WTC11 (cell line): ENCODE results near the gene SEC22A. TPM values are rescaled to one million over a fixed set of nuclear protein-coding genes. Genes with fewer than 3 reads are reported as not detected.

Source experiments
- ATAC-seq: fragments of 200-7000 bp; cut with Tn5 transposase; 2 replicates; pipeline ENCODE4 v1.10.0; 2021; ENCODE audit warnings: mild to moderate bottlenecking, moderate library complexity
- CTCF ChIA-PET: fragments of 300-600 bp; sonication (Branson Sonifier 250); formaldehyde crosslinking; loops from one replicate; lab custom pipeline; 2021; ENCODE audit warnings: antibody characterized with exemption; lab: Charles Lee
- POLR2A ChIA-PET: fragments of 350-600 bp; sonication (Branson Sonifier 250); formaldehyde crosslinking; loops from one replicate; lab custom pipeline; 2021; ENCODE audit warnings: antibody characterized with exemption; lab: Charles Lee
- DNase-seq: peaks from one replicate; pipeline ENCODE4 v3.0.0; 2021; ENCODE audit warnings: low spot score
- H3K27ac Mint-ChIP-seq: 2 replicates; pipeline ENCODE4 v1.8.0; 2021; ENCODE audit warnings: mixed read lengths
- H3K27me3 Mint-ChIP-seq: 2 replicates; pipeline ENCODE4 v1.8.0; 2021; ENCODE audit warnings: low read depth, mild to moderate bottlenecking, moderate library complexity, mixed read lengths
- H3K36me3 Mint-ChIP-seq: 2 replicates; pipeline ENCODE4 v1.8.0; 2021; ENCODE audit warnings: mixed read lengths
- H3K4me1 Mint-ChIP-seq: 2 replicates; pipeline ENCODE4 v1.8.0; 2022; ENCODE audit warnings: mixed read lengths
- H3K4me3 Mint-ChIP-seq: 2 replicates; pipeline ENCODE4 v1.8.0; 2021; ENCODE audit warnings: mild to moderate bottlenecking, moderate library complexity, mixed read lengths
- H3K9me3 Mint-ChIP-seq: 2 replicates; pipeline ENCODE4 v1.8.0; 2021; ENCODE audit warnings: mixed read lengths
- AFF4 ChIP-seq: sonication (generic); formaldehyde crosslinking; IDR thresholded peaks from 2 replicates; pipeline ENCODE4 v1.8.1; 2023; ENCODE audit warnings: mild to moderate bottlenecking, missing genetic modification reagents, borderline replicate concordance
- ATF1 ChIP-seq: sonication (generic); formaldehyde crosslinking; IDR thresholded peaks from 2 replicates; pipeline ENCODE4 v1.8.1; 2023; ENCODE audit warnings: mild to moderate bottlenecking, moderate library complexity, missing genetic modification reagents
- ATF6 ChIP-seq: sonication (generic); formaldehyde crosslinking; IDR thresholded peaks from 2 replicates; pipeline ENCODE4 v1.8.1; 2023; ENCODE audit warnings: mild to moderate bottlenecking, missing genetic modification reagents
- CBFB ChIP-seq: sonication (generic); formaldehyde crosslinking; IDR thresholded peaks from 2 replicates; pipeline ENCODE4 v1.8.1; 2022; ENCODE audit warnings: mild to moderate bottlenecking, low read depth, missing genetic modification reagents
- ETV6 ChIP-seq: sonication (generic); formaldehyde crosslinking; IDR thresholded peaks from 2 replicates; pipeline ENCODE4 v1.8.1; 2022; ENCODE audit warnings: mild to moderate bottlenecking, missing genetic modification reagents
- GABPB1 ChIP-seq: sonication (generic); formaldehyde crosslinking; IDR thresholded peaks from 2 replicates; pipeline ENCODE4 v1.8.1; 2023; ENCODE audit warnings: mild to moderate bottlenecking, missing genetic modification reagents
- HMGA2 ChIP-seq: fragments of 250-450 bp; sonication (Bioruptor Pico); IDR thresholded peaks from 2 replicates; pipeline ENCODE4 v1.4.0; 2021; ENCODE audit warnings: mild to moderate bottlenecking, moderate library complexity
- HMGXB4 ChIP-seq: sonication (generic); formaldehyde crosslinking; IDR thresholded peaks from 2 replicates; pipeline ENCODE4 v1.8.1; 2023; ENCODE audit warnings: mild to moderate bottlenecking, moderate library complexity, missing genetic modification reagents
- JUN ChIP-seq: sonication (generic); formaldehyde crosslinking; IDR thresholded peaks from 2 replicates; pipeline ENCODE4 v1.8.0; 2023; ENCODE audit warnings: mild to moderate bottlenecking, missing genetic modification reagents
- MLX ChIP-seq: sonication (generic); formaldehyde crosslinking; IDR thresholded peaks from 2 replicates; pipeline ENCODE4 v1.8.1; 2023; ENCODE audit warnings: mild to moderate bottlenecking, missing genetic modification reagents, moderate library complexity
- NR1H2 ChIP-seq: sonication (generic); formaldehyde crosslinking; IDR thresholded peaks from 2 replicates; pipeline ENCODE4 v1.9.0; 2021; ENCODE audit warnings: mild to moderate bottlenecking, moderate library complexity, missing genetic modification reagents
- NR2C2 ChIP-seq: sonication (generic); formaldehyde crosslinking; IDR thresholded peaks from 2 replicates; pipeline ENCODE4 v1.8.0; 2022; ENCODE audit warnings: mild to moderate bottlenecking, missing genetic modification reagents
- OVOL2 ChIP-seq: fragments of 250-450 bp; sonication (Bioruptor Pico); IDR thresholded peaks from 2 replicates; pipeline ENCODE4 v1.9.0; 2021; ENCODE audit warnings: mild to moderate bottlenecking, borderline replicate concordance
- PRDM15 ChIP-seq: sonication (generic); formaldehyde crosslinking; IDR thresholded peaks from 2 replicates; pipeline ENCODE4 v1.8.0; 2022; ENCODE audit warnings: missing genetic modification reagents
- SMAD4 ChIP-seq: sonication (generic); formaldehyde crosslinking; IDR thresholded peaks from 2 replicates; pipeline ENCODE4 v1.8.0; 2022; ENCODE audit warnings: mild to moderate bottlenecking, missing genetic modification reagents
- TEAD1 ChIP-seq: sonication (generic); formaldehyde crosslinking; IDR thresholded peaks from 2 replicates; pipeline ENCODE4 v1.8.0; 2022; ENCODE audit warnings: mild to moderate bottlenecking, missing genetic modification reagents
- TEAD4 ChIP-seq: sonication (generic); formaldehyde crosslinking; IDR thresholded peaks from 2 replicates; pipeline ENCODE4 v1.8.0; 2022; ENCODE audit warnings: mild to moderate bottlenecking, missing genetic modification reagents
- ZBTB21 ChIP-seq: sonication (generic); formaldehyde crosslinking; IDR thresholded peaks from 2 replicates; pipeline ENCODE4 v1.8.1; 2023; ENCODE audit warnings: mild to moderate bottlenecking, missing genetic modification reagents, borderline replicate concordance
- ZNF138 ChIP-seq: sonication (generic); formaldehyde crosslinking; conservative IDR thresholded peaks from 2 replicates; pipeline ENCODE4 v1.8.1; 2022; ENCODE audit warnings: mild to moderate bottlenecking, moderate library complexity, missing genetic modification reagents
- ZNF232 ChIP-seq: sonication (generic); formaldehyde crosslinking; IDR thresholded peaks from 2 replicates; pipeline ENCODE4 v1.8.0; 2022; ENCODE audit warnings: mild to moderate bottlenecking, missing genetic modification reagents
- ZNF263 ChIP-seq: sonication (generic); formaldehyde crosslinking; IDR thresholded peaks from 2 replicates; pipeline ENCODE4 v1.8.1; 2022; ENCODE audit warnings: low read depth, mild to moderate bottlenecking, moderate library complexity, missing genetic modification reagents
- total RNA-seq: library from RNA; stranded (reverse); gene quantifications from 3 replicates; pipeline ENCODE4 v1.2.3, GENCODE V29; 2021

SEC22A gene
- total RNA-seq, 1 experiment from 2014 or later, result 12.6 TPM

GRCh38 chr3:123276346-123277006 lies 74.7 kb downstream of the SEC22A start:
- CTCF ChIA-PET, result interaction anchor here (1.9 to 2.3 kb wide), 2 partner anchors 10 to 31 kb away, joined by 6 to 7 read pairs; no protein-coding TSS in a partner anchor
- Mint-ChIP-seq H3K4me3 (no peak overlapping the region), H3K27ac (no peak overlapping the region), H3K36me3 (peaks cover 5% of the 10 kb centered on the region), H3K9me3 (peaks cover 4% of the 10 kb centered on the region), H3K27me3 (no peaks in the 10 kb centered on the region), H3K4me1 (peaks cover 35% of the 10 kb centered on the region)
- DNase-seq (no peak), ATAC-seq (no peak)
- POLR2A ChIA-PET, result no interaction called here
- TF ChIP-seq ZNF263 (CRISPR knock-in tag) (no peak), AFF4 (CRISPR knock-in tag) (no peak), GABPB1 (no peak), NR2C2 (CRISPR knock-in tag) (no peak), ZNF232 (no peak)

GRCh38 chr3:123277106-123277505 lies 75.4 kb downstream of the SEC22A start:
- CTCF ChIA-PET, result interaction anchor here (1.9 kb wide), 1 partner anchor 9 kb away, joined by 6 read pairs; no protein-coding TSS in a partner anchor
- H3K27ac Mint-ChIP-seq, result no peak overlapping the region
- peaks cover 35% of the 10 kb centered on the region for H3K4me1 Mint-ChIP-seq
- no peak for DNase-seq
- no peak for ATAC-seq
- H3K9me3 Mint-ChIP-seq, result no peaks in the 10 kb centered on the region
- H3K36me3 Mint-ChIP-seq, result no peaks in the 10 kb centered on the region
- TF ChIP-seq CBFB (CRISPR knock-in tag) (no peak), PRDM15 (CRISPR knock-in tag) (no peak), ETV6 (CRISPR knock-in tag) (no peak), ATF1 (CRISPR knock-in tag) (no peak), JUN (CRISPR knock-in tag) (no peak)
- POLR2A ChIA-PET, result no interaction called here
- no peak overlapping the region for H3K4me3 Mint-ChIP-seq
- no peaks in the 10 kb centered on the region for H3K27me3 Mint-ChIP-seq

- Mint-ChIP-seq H3K27ac (no peak overlapping the region), H3K4me1 (peaks cover 28% of the 10 kb centered on the region), H3K27me3 (no peaks in the 10 kb centered on the region), H3K36me3 (no peaks in the 10 kb centered on the region), H3K9me3 (no peaks in the 10 kb centered on the region), H3K4me3 (no peak overlapping the region)
- ChIA-PET CTCF (interaction anchor here (0.7 to 1.2 kb wide), 2 partner anchors 17 to 29 kb away, joined by 3 read pairs; no protein-coding TSS in a partner anchor), POLR2A (interaction anchor here (0.6 kb wide), 1 partner anchor 142 kb away, joined by 6 read pairs; no protein-coding TSS in a partner anchor)
- no peak for ATAC-seq
- DNase-seq, result no peak
- no peak for TF ChIP-seq ZNF138 (CRISPR knock-in tag)
- no peak for TF ChIP-seq ATF6 (CRISPR knock-in tag)
- no peak for TF ChIP-seq MLX
- no peak for TF ChIP-seq SMAD4 (CRISPR knock-in tag)
- TF ChIP-seq HMGA2 (CRISPR knock-in tag), result no peak
- no peak for TF ChIP-seq OVOL2 (CRISPR knock-in tag)
- no peak for TF ChIP-seq ZBTB21 (CRISPR knock-in tag)
- TF ChIP-seq NR1H2 (CRISPR knock-in tag), result no peak
- TF ChIP-seq TEAD1, result no peak
- no peak for TF ChIP-seq TEAD4
- TF ChIP-seq HMGXB4 (CRISPR knock-in tag), result no peak
- TF ChIP-seq ETV6 (CRISPR knock-in tag), result no peak
Measured at GRCh38 chr3:123278446-123278845, 76.7 kb downstream of the SEC22A start.
